Lung (tissue), 12 donors: ENCODE results near the gene USP37. TPM values are rescaled to one million over a fixed set of nuclear protein-coding genes. Genes with fewer than 3 reads are reported as not detected.

ENCODE experiments used
- ATAC-seq: fragments of 200-7000 bp; cut with Tn5 transposase; one replicate; pipeline ENCODE4 v1.9.1; 2020; ENCODE audit warnings: moderate number of reproducible peaks; ENCODE audit not compliant: insufficient read depth, low FRiP score
- DNase-seq, 3 donors: peaks; one replicate each; pipeline ENCODE4 v3.0.0-alpha.2; 2013 to 2017
- H3K27ac ChIP-seq, 2 donors: one replicate each; pipeline ENCODE4 v1.5.1; 2013; ENCODE audit warnings: mild to moderate bottlenecking in 2 of 2, moderate library complexity in 2 of 2, control low read depth in 1 of 2, inconsistent platforms in 1 of 2, low read depth in 1 of 2, low read length in 1 of 2
- H3K27me3 ChIP-seq, 3 donors: one replicate each; pipeline ENCODE4 v1.5.1; 2013; ENCODE audit warnings: low read length in 2 of 3; ENCODE audit not compliant: control insufficient read depth in 3 of 3, insufficient read depth in 3 of 3
- H3K36me3 ChIP-seq, 4 donors: one replicate each; pipeline ENCODE4 v1.5.1; 2013; ENCODE audit warnings: low read length in 4 of 4, mild to moderate bottlenecking in 1 of 4, moderate library complexity in 1 of 4; ENCODE audit not compliant: control insufficient read depth in 4 of 4, insufficient read depth in 4 of 4
- H3K4me1 ChIP-seq, 5 donors: one replicate each; pipeline ENCODE4 v1.5.1; 2013; ENCODE audit warnings: low read length in 5 of 5, mild to moderate bottlenecking in 2 of 5, moderate library complexity in 1 of 5; ENCODE audit not compliant: control insufficient read depth in 5 of 5, insufficient read depth in 5 of 5
- H3K4me3 ChIP-seq: one replicate; pipeline ENCODE4 v1.5.1; 2013; ENCODE audit warnings: mild to moderate bottlenecking, control low read depth, moderate library complexity
- H3K9ac ChIP-seq, 2 donors: one replicate each; pipeline ENCODE4 v1.5.1; 2013; ENCODE audit warnings: low read length in 2 of 2, control low read depth in 1 of 2; ENCODE audit not compliant: insufficient read depth in 1 of 2
- H3K9me3 ChIP-seq, 4 donors: one replicate each; pipeline ENCODE4 v1.5.1; 2013; ENCODE audit warnings: low read length in 3 of 4, mild to moderate bottlenecking in 1 of 4, moderate library complexity in 1 of 4; ENCODE audit not compliant: control insufficient read depth in 4 of 4, insufficient read depth in 3 of 4
- CTCF ChIP-seq: IDR thresholded peaks from 2 replicates; pipeline ENCODE4 v1.5.1; 2012; ENCODE audit warnings: mild to moderate bottlenecking; ENCODE audit errors: control extremely low read depth, extremely low read depth
- WGBS, 2 donors: extraction: QIAGEN DNeasy Blood & Tissue Kit; methylation state at CpG; one replicate each; pipeline ENCODE4 v1.1.7; 2013; 5-methylcytosine and 5-hydroxymethylcytosine counted together
- polyA plus RNA-seq, 2 donors: library from polyadenylated mRNA; stranded (reverse); fragments of 200-250 nt; gene quantifications; one replicate each; pipeline ENCODE4 v1.2.1, GENCODE V29; 2013
- total RNA-seq, 2 donors: library from RNA; depleted of rRNA in 1 of 2; stranded (reverse); fragments of >200 nt in 1 of 2; gene quantifications; one replicate each; pipeline ENCODE4 v1.2.1, GENCODE V29; 2014 to 2021
- donor health status: control.
- donor health status: control.
- donor health status: Bipolar disorder and iron deficiency.
- donor health status: healthy.
- donor health status: DM: yes; HTN: yes; CAD: no.

Gene USP37
- total and polyA plus RNA-seq, 4 donors, result 2.6 to 23.5 (median 8.1) TPM

DNA sequence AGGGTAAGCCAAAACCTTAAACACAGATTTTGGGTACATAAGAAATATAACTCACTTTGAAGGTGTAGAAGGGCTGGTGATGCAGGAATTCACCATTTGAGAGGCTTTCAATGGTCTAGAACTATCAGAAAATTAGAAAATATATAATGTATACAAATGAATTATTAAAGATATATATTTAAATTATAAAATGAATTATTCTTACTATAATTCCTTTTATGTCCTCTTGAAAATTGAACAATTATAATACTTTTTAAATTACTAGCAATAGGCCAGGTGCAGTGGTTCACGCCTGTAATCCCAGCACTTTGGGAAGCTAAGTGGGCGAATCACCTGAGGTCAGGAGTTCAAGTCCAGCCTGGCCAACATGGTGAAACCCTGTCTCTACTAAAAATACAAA, 88.6 kb downstream of the USP37 start:
- no peak for ATAC-seq
- H3K4me3 ChIP-seq, result no peak overlapping the region
- no peaks in the 10 kb centered on the region for H3K9me3 ChIP-seq
- peaks cover 0 to 10% (median 0%) of the 10 kb centered on the region in 5 donors for H3K4me1 ChIP-seq
- H3K27ac ChIP-seq, result no peak overlapping the region
- TF ChIP-seq CTCF, result no peak
- H3K36me3 ChIP-seq, result peaks cover 5 to 16% (median 10%) of the 10 kb centered on the region in 4 donors
- H3K9ac ChIP-seq, result no peak overlapping the region
- 97 to 100% methylated on average over 2 of the region's 2 CpGs for WGBS, 2 donors
- no peak for DNase-seq
- no peaks in the 10 kb centered on the region for H3K27me3 ChIP-seq

DNA sequence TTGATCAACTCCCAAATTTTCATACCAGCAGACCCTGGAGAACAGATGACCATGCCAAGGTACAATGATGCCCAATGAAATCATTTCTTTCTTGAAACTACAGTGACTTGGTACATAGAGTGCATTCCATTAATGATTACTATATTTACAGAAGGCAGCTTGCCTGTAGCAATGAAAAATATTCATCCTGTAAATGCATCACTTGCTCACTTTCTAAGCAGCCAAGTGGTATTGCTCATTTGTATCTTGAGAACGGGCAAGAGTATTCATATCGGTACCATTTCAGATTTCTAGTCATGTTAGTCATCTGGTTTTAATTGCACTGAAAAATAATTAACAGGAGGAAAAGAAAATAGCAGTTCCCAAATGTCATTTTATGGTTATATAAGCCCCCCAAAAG, 89.6 kb downstream of the USP37 start:
- Histone ChIP-seq H3K9ac (no peak overlapping the region), H3K9me3 (no peaks in the 10 kb centered on the region), H3K4me3 (no peak overlapping the region), H3K4me1 (peaks cover 0 to 10% (median 0%) of the 10 kb centered on the region in 5 donors), H3K36me3 (peaks cover 5 to 20% (median 15%) of the 10 kb centered on the region in 4 donors), H3K27me3 (no peaks in the 10 kb centered on the region), H3K27ac (no peak overlapping the region)
- no peak for TF ChIP-seq CTCF
- 90 to 95% methylated on average over 2 of the region's 2 CpGs for WGBS, 2 donors
- ATAC-seq (no peak), DNase-seq (no peak)

GRCh38 chr2:218477247-218477646, 90.9 kb downstream of the USP37 start:
- no peak overlapping the region for H3K9ac ChIP-seq
- H3K4me3 ChIP-seq, result no peak overlapping the region
- peaks cover 5 to 24% (median 18%) of the 10 kb centered on the region in 4 donors for H3K36me3 ChIP-seq
- H3K27ac ChIP-seq, result no peak overlapping the region
- TF ChIP-seq CTCF, result no peak
- no peaks in the 10 kb centered on the region for H3K27me3 ChIP-seq
- DNase-seq (no peak), ATAC-seq (no peak)
- peaks cover 0 to 10% (median 0%) of the 10 kb centered on the region in 5 donors for H3K4me1 ChIP-seq
- no peaks in the 10 kb centered on the region for H3K9me3 ChIP-seq

DNA sequence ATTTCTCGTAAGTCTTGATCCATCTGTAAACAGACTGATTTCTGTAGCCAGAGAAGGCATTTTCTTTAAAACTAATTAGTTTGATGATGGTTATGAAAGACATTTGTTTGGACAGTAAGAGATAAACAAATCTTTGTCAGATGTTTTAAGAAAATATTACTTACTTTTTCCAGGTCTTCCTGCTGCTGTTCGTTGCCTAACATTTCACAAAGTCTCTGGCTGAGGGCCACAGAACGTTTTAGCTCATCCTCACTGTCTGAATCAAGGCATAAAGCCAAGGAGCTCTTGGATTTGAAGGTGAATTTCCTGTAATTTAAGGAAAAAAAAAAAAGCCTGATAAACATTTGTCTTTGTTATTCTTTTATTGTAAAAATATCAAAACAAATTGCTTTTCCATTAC, 91.5 kb downstream of the USP37 start:
- Histone ChIP-seq H3K4me1 (peaks cover 0 to 10% (median 0%) of the 10 kb centered on the region in 5 donors), H3K27me3 (no peaks in the 10 kb centered on the region), H3K36me3 (peaks cover 4 to 22% (median 16%) of the 10 kb centered on the region in 4 donors), H3K27ac (no peak overlapping the region), H3K9me3 (no peaks in the 10 kb centered on the region), H3K4me3 (no peak overlapping the region), H3K9ac (peak overlapping the region in 1 of 2 donors; percentile 77)
- WGBS, 2 donors, result 55 to 61% methylated on average over 3 of the region's 3 CpGs
- TF ChIP-seq CTCF, result no peak
- no peak for ATAC-seq
- peak in 2 of 3 donors; percentile 24 to 38 for DNase-seq
